NCI-H2029 (cell line): ENCODE data around the gene PTPRN2.
"Not testable (repeated sequence)": the region's sequence is repeated elsewhere in the genome, so short reads cannot be mapped to it uniquely, and the experiment has no call there.

Source experiments
- DNase-seq: peaks from one replicate; lab custom pipeline; 2025; lab: John Stamatoyannopoulos, UW

The PTPRN2 gene

DNA sequence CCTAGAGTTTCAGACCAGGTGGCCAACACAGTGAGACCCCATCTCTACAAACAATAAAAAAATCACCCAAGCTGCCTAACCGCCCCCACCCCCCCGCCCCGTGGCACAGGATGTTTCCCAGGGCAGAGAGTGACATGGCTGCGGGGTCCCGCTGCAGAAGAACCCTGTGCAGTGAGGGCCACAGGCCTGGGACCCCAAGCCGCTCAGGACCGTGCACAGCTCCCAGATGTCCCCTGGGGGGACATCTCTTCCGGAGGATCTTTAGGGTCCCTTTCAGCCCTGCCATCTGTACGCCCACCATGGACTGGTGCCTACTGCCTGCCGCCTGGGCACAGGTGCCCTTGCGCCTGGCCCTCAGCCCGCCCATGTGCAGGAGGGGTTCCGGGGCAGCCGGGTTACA lies 877.2 kb downstream of the PTPRN2 start:
- DNase-seq: no peak

DNA sequence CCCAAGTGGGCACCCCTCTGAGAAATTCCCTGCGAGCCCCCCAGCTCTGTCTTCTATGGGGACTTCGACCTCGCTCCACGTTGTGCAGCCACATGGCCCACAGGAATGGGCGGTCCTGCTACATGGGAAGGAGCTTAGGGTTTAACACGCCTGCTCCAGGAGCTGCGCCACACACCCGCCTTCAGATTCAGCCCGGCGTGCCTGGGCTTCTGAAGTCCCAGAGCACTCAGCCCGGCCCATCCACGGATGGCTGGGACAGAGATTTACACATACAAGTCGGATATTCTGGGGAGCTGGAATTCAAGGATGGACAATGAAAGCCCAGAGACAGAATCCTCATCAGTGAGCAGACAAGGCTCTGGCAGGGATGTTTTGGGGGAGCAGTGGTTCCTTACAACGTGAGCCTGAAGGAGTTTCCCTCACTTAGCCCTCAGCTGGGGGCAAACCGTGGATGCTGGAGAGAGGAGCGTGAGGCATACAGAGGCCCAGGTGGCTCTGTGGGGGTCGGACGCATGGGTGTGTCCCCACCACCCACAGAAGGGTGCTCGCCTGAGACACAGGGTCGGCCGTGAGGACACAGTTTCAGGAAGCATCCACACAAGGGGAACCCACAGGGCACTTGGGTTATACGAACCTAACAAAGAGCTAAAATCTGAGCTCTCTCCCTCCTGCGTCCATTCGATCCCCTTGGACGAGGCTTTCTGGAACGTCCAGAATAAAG lies 877.9 kb downstream of the PTPRN2 start:
- no peak for DNase-seq

DNA sequence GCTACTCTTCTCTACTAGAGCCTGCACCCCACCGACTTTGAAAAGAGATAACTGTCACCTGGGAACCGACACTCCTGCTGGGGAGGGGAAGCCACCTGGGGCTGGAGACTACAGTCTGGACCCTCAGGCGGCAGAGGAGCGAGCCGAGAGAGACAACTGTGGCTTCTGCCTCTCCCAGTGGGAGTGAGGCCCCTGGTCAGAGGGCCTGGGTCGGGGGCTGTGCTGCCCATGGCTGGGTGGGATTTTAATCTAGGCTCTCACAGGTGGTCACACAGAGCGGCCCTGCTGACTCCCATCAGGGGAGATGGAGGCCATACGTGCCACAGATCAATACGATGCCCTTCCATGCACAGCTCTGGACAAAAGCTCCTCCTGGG lies 878.7 kb downstream of the PTPRN2 start:
- no peak for DNase-seq

DNA sequence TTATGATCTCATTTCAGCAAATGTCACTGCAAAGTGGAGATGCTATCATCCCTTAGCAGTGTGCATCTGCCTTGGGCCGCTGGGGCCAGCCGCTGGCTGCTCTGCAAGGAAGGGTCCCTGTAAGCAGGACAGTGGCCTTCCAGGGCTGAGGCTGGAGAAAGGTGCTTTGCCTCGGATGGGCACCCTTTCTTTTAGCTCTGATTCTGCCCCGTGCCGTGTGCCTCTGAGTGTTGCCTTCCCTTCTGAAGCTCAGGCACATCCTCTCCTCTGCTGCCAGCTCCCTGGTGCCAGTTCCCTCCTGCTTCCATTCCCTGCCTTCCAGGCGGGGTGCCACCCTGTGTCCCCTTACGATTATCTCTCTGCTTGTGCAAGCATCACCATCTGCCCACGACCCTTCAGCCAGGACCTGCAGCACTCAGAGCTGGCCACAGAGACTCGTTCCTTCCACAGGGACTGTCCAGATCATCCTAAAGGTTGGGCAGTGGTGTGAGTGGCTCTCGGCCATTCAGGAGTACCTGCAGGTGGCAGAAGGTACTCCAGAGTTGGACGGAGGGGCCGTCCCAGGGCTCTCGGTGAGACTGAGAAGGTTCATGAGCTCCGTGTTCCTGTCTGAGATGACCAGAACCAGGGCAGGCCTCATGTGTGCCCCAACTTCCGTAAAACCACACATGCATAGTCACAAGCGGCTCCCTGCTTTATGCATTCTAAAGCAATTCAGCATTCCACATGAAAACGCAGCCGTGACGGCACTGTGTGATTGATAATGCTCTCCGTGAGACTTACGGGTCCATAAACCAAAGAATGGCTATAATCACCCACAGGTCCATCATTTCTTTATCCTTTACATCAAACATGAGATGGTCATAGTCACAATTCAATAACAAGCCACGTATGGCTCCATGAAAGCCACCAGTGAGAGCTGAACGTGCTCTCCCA lies 879.4 kb downstream of the PTPRN2 start:
- no peak for DNase-seq

DNA sequence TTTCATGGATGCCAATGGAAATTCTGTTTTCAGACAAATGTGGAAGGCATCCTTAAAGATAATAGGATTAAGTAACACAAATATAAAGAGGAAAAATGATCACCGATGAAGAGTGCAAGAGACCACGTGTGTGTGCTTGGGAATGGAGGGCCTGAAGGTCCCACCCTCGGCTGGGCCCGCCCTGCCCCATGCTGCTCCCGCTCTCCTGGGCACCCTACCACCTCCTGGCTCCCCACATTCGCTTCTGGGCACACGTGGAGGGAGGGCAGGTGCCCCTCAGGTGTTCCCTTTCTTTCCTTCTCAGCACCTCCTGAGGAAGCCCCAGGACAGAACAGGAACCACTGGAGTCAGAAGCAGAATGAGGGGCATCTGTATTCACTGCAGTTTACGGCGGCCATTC lies 883.3 kb downstream of the PTPRN2 start:
- no peak for DNase-seq

DNA sequence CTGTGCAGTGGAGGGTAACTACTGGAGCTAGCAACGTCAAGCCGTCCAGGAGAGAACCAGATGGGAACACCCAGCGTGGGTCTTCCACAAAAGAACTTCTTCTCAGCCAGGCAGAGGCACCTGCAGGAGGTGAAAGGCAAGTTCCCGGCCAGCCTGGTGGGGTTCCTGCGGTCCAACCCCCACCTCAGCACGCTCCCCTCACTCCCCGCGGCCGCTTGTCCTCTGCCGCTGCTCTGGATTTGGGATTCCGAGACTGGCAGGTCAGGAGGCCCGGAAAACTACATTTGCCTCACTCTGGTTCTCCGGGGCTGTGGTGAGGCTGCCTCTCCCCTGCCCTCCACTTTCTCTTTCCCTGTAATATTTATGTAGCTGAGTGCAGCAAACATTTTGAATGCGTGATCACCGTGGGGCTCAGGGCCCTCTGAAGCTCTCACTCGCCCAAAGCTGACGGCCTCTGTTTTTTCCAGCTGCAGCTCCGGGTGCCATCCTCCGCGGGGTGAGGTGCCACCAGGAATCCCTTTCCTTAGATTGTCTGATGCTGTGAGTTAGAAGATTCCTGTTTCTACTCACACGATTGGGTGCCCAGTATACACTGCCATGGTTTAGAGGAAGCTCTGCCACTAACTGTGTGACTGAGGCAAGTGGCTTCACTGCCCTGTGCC lies 884.0 kb downstream of the PTPRN2 start:
- DNase-seq: no peak

DNA sequence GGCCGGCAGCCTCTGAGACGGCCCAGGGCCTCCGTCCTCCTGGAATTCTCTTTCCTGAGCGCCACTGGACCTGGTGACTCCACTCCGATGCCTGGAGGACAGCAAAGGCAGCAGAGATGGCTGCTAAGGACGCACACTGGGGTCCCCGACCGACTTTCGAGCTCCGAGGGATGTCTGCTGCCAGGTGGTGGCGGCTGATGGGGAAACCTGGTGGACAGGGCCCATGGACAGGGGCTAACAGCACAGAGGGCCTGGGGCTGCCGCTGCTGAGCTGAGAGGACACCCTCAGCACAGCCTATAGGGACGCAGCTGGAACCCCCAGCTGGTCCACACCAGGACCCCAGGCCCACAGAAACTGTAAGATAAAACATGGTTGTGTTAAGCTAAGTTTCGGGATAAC lies 884.5 kb downstream of the PTPRN2 start:
- no peak for DNase-seq

DNA sequence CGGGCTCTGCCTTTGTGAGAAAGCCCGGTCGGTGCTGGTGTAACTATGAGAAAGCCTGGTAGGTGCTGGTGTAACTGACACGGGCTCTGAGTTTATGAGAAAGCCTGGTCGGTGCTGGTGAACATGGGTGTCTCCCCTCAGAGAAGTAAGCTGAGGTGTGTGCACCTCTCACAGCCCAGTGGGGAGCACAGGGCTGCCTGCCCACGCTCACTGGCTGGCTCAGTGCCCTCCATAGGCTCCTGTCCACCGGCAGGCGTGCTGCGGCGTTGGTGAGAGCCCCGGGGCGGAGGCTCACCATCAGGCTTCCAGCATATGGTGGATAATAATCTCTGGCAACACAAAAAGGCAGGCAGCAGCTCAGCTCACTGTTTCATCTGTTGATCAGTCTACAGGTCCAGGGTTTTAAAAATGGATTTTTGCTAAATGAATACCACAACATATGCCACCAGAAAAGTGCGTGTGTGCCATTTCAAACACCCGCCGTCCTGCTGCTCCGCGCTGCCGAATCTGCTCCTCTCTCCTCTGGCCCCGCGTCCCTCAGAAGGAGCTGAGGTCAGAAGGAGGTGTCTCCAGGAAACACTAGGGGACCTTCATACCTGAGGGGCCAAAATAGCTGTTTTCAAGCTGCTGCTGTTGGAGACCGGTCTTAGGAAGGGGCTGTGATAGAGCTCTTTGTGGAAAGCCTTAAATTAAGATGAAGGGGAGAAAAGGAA lies 885.2 kb downstream of the PTPRN2 start:
- DNase-seq: no peak

DNA sequence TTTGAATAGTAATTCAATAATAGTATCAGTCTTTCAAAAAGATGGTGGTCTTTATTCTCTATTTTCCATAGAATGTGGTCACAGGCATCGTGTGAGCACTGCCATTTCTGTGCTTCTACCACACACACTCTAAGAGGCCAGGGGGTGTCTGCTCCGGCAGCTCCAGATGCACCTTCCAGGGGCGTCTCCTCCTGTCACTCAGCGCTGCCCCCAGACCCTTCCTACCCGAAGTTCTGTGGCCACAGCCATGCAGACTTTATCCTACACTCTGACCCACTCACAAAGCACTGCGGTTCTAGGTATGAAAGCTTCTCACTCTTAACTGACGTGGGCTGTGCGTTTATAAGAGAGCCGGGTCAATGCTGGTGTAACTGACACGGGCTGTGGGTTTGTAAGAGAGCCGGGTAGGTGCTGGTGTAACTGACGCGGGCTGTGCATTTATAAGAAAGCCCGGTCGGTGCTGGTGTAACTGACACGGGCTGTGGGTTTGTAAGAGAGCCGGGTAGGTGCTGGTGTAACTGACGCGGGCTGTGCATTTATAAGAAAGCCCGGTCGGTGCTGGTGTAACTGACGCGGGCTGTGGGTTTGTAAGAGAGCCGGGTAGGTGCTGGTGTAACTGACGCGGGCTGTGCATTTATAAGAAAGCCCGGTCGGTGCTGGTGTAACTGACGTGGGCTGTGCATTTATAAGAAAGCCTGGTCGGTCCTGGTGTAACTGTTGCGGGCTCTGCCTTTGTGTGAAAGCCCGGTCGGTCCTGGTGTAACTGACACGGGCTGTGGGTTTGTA lies 886.0 kb downstream of the PTPRN2 start:
- not testable (repeated sequence) for DNase-seq

DNA sequence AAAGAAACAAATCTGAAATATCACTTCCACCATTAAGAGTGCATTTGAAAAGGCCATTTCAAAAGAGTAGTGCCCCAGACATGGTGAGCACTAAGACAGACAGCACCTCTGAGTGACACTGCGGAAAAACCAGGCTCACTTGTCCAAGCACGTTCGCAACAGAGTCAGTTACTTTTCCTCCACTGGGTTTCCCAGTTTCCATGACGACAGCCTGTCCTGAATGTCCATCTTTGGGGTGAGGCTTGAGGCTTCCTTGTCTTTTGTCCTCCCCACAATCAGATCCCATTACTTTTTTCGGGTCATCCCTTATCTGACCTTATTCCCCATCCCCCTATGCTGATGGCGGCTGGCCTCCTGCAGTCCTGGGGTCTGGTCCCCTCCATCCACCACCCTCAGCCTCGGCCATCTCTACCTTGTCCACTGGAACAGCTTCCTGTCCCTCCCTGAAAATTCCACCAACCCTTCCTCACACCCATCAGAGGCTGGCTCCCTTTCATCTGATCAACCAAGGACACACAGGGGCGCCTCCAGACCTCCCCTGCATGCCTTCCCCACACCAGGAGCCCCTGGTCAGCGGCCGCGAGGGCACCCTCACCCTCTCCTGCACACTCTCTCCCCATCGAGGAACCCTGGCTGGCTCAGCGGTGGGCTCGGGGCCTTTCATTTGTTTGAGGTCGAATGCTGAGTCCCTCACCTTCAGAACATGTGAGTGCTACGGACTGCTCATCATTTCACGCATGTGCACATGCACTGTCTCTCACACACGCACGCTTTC lies 887.2 kb downstream of the PTPRN2 start:
- DNase-seq: no peak

DNA sequence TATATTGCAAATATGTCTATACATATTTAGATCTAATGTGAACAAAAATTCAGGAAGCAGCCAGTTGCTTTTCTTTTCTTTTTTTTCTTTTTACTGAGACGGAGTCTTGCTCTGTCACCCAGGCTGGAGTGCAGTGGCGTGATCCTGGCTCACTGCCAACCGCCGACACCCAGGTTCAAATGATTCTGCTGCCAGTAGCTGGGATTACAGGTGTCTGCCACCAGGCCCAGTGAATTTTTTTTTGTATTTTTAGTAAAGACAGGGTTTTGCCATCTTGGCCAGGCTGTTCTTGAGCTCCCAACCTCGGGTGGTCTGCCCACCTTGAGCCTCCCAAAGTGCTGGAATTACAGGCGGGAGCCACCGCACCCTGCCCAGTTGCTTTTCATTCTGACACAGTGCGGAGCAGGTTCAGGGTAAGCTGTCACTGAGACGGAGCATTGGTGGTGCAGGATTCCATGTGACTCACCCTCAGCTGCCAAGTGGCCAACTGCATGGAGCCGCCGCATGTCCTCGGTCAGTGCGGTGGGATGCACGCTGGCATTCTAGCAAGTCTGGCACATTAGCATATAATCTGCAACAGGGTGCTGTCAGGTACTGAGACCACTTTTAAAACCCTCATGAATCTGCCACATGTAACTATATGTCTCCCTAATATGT lies 888.1 kb downstream of the PTPRN2 start:
- DNase-seq: no peak

DNA sequence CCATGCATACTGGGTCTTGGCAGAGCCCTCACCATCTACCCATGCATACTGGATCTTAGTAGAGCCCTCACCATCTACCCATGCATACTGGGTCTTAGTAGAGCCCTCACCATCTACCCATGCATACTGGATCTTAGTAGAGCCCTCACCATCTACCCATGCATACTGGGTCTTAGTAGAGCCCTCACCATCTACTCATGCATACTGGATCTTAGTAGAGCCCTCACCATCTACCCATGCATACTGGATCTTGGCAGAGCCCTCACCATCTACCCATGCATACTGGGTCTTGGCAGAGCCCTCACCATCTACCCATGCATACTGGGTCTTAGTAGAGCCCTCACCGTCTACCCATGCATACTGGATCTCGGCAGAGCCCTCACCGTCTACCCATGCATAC lies 890.3 kb downstream of the PTPRN2 start:
- not testable (repeated sequence) for DNase-seq

DNA sequence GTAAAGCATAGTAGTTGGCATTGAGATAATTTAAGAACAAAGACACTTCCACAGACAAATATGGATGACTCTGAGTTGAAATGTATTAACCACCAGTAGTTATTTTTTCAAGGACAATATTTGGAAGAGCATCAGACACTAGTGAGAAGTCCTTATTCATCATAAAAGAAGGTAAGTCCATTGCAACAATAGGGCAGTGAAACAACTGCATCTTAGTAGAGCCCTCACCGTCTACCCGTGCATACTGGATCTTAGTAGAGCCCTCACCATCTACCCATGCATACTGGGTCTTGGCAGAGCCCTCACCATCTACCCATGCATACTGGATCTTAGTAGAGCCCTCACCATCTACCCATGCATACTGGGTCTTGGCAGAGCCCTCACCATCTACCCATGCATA lies 892.0 kb downstream of the PTPRN2 start:
- not testable (repeated sequence) for DNase-seq

DNA sequence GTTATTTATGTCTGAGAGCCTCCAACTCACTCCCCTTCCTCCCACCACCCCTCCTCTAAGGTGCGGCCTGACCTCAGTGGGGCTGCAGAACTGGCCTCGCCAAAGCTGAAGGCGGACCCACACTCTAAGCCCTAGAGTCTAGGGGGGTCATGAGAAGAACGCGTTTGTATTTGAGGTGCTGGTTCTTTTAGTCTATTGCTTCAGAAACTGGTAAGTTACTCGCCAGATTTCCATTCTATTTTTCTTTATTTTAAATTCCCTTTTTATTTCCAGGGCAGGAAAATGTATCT lies 893.3 kb downstream of the PTPRN2 start:
- DNase-seq: no peak

DNA sequence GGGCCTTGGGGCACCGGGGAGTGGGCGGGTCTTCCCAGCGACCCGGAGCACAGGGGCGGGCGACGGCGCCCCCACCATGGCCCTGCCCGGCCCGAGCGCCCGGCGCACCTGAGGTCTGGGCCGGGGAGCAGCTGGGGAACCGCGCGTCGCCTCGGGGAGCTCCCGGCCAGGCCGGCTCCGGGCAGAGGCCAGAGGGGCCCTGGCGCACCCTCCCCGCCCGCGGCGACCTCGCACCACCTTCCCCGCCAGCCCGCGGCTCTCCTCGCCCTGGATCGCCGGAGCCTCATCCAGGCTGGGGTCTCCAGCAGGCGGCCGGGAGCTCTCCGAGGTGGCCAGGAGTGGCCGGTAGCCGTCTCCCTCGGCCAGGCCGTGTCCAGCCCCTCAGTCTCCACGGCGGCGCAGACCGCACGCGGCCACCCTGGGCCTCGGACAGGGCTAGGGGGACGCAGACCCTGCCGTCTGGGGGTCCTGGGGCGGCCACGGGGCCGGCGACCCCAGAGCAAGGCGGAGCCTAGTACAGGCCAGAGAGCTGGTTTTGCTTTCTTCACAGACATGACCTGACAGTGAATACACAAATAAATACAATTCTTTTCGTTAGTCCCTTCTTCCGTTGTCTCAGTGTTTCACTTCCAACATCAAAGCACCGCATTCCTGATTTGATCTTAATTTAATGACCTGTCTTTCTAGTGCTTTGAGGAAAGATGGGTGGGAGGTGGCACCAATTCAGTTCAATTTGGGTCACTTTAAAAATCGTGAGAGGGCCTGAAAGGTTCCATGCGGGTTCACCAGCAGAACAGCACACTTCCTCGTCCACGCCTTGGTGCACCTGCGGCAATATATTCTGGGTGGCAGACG lies 893.9 kb downstream of the PTPRN2 start:
- DNase-seq: no peak

DNA sequence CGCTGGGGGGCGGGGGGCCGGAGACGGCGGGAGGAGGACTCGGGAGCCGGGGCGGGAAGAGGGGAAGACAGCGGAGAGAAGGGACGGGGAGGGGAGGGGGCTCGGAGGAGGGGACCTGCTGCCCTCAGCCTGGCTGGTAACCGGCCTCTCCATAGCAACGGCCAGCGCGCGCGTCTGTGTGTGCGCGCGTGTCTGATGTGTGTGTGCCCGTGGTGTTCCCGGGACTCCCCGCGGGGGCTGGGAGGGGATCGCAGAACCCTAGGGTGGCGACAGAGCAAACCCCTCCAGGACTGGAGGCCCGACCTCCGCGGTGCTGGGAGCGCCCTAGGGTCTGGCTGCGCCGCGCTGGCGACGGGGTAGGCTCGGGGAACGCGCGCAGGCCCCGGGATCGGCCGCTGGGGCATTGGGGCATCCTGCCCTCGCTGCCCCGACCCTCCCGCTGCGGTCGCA lies 894.5 kb downstream of the PTPRN2 start:
- no peak for DNase-seq

DNA sequence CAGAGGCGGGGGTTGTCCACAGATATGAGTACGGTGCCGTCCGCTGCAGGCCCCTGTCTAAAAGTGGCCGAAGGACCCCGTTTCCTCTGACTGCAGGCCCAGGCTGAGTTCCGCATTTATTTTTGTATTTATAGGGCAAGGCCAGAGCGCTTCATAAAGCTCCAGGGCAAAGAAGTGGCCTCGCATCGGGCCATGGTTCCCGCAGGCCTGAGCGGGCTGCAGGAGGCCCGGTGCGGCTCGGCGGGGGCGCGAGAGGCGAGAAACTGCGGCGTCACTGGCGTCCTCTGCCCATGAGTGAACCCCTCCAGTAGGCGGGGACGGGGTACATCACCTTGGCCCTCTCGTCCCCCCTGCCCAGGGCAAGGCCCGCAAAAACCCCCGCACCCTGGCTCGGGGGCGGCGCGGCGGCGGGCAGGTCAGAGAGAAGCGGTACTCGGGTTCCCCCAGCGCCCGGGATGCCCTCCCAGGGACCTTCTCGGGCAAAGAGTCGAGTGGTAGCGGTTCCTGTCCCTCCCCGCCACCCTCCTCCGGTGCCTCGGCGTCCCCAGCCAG lies 895.1 kb downstream of the PTPRN2 start:
- no peak for DNase-seq

DNA sequence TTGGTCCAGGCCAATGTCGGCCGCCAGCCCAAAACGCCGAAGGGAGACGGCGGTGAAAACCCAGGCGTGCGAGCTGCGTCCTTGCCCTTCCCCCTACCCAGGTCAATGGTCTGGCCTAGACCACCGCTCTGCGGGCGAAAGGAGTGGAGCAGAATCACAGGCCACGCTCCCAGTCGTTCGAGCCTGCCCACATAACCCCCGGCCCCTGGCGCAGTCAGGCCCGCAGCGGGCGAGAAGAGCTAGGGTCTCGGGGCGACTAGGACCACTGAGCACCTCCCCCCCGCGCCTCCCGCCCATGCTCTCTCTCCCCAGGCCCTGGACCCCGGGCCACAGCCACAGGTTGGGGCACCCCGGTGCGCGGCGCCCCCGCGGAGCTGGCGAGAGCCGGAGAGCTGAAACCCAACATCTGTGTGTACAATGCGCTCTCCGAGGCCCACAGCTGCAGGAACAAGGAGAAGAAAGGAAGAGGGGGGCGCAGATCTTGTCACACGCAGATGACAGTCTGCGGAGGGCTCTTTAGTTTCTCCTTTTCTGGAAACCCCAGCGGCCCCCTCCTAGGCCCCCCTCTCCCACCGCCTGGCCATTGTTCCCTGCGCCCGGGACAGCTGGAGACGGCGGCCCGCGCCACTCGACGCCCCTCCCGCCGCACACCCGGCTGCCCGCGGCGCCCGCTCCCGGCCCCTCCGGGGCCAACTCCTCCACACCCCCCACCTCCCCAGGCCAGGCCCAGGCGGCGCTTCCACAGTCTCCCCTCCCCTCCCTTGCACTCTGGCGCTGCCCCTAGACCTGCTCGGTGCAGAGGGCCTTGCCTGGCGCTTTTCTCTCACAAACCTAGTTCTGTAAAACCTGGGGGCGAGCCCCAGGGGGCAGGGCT lies 895.8 kb downstream of the PTPRN2 start:
- DNase-seq: peak; percentile 22
